DND-41 (cell line): ENCODE data around the gene TRRAP.

ENCODE experiments used
- ATAC-seq: fragments of 200-7000 bp; cut with Tn5 transposase; 3 replicates; pipeline ENCODE4 v1.9.1; 2021; ENCODE audit warnings: low read depth; ENCODE audit not compliant: insufficient read depth
- DNase-seq: peaks from one replicate; pipeline ENCODE4 v3.0.0-alpha.2; 2020
- H2AFZ ChIP-seq: 2 replicates; pipeline ENCODE4 v1.6.0; 2012; ENCODE audit warnings: low read depth, low read length
- H3K27ac ChIP-seq: 2 replicates; pipeline ENCODE4 v1.5.1; 2012; ENCODE audit warnings: low read length, inconsistent platforms
- H3K27me3 ChIP-seq: fragments of 200-600 bp; sonication (generic); 2 replicates; pipeline ENCODE4 v1.6.0; 2012; ENCODE audit warnings: low read length, mild to moderate bottlenecking, inconsistent platforms; ENCODE audit not compliant: insufficient read depth, poor library complexity
- H3K36me3 ChIP-seq: 2 replicates; pipeline ENCODE4 v1.5.1; 2012; ENCODE audit warnings: low read length, inconsistent platforms; ENCODE audit not compliant: insufficient read depth
- H3K4me1 ChIP-seq: 2 replicates; pipeline ENCODE4 v1.5.1; 2012; ENCODE audit warnings: mild to moderate bottlenecking, low read length; ENCODE audit not compliant: insufficient read depth
- H3K4me2 ChIP-seq: 2 replicates; pipeline ENCODE4 v1.6.0; 2012; ENCODE audit warnings: mild to moderate bottlenecking, moderate library complexity, low read length, inconsistent platforms; ENCODE audit not compliant: insufficient read depth
- H3K4me3 ChIP-seq, 2 experiments: fragments of 200-600 bp in 1 of 2; shearing (Covaris generic) in 1 of 2; 2 replicates each; pipeline ENCODE4 v1.5.1; 2012 to 2016; ENCODE audit warnings: inconsistent platforms in 2 of 2, low read length in 2 of 2, mild to moderate bottlenecking in 2 of 2, low read depth in 1 of 2, moderate library complexity in 1 of 2
- H3K79me2 ChIP-seq: 2 replicates; pipeline ENCODE4 v1.6.0; 2012; ENCODE audit warnings: low read length, inconsistent platforms; ENCODE audit not compliant: insufficient read depth
- H3K9ac ChIP-seq: 2 replicates; pipeline ENCODE4 v1.6.0; 2012; ENCODE audit warnings: low read depth, mild to moderate bottlenecking, inconsistent platforms, low read length, moderate library complexity
- H3K9me3 ChIP-seq: 2 replicates; pipeline ENCODE4 v1.5.1; 2012; ENCODE audit warnings: low read length, moderate library complexity, mild to moderate bottlenecking, inconsistent platforms; ENCODE audit not compliant: insufficient read depth, severe bottlenecking
- H4K20me1 ChIP-seq: 2 replicates; pipeline ENCODE4 v1.6.0; 2012; ENCODE audit warnings: low read length; ENCODE audit not compliant: insufficient read depth
- EZH2 ChIP-seq: IDR thresholded peaks from 3 replicates; pipeline ENCODE4 v1.6.1; 2012; ENCODE audit warnings: borderline replicate concordance, low read depth, mild to moderate bottlenecking, moderate library complexity, low read length, inconsistent platforms; ENCODE audit not compliant: severe bottlenecking
- TF ChIP-seq, protein P1 (sequence below): IDR thresholded peaks from 2 replicates; pipeline ENCODE4 v1.5.1; 2012; ENCODE audit warnings: borderline replicate concordance, low read length, moderate library complexity, mild to moderate bottlenecking; ENCODE audit not compliant: poor library complexity, severe bottlenecking; ENCODE audit errors: extremely low read depth

TRRAP gene

GRCh38 chr7:98964596-98964995, 86.3 kb downstream of the TRRAP start:
- Histone ChIP-seq H3K4me1 (no peaks in the 10 kb centered on the region), H3K27ac (no peak overlapping the region), H2AFZ (no peak overlapping the region), H3K4me3 (no peak overlapping the region), H3K4me2 (no peak overlapping the region), H3K27me3 (no peaks in the 10 kb centered on the region), H4K20me1 (peaks cover 7% of the 10 kb centered on the region), H3K36me3 (peaks cover 95% of the 10 kb centered on the region), H3K9ac (no peak overlapping the region), H3K79me2 (no peaks in the 10 kb centered on the region), H3K9me3 (no peaks in the 10 kb centered on the region)
- ATAC-seq, result no peak
- no peak for TF ChIP-seq EZH2
- TF ChIP-seq, protein P1, sequence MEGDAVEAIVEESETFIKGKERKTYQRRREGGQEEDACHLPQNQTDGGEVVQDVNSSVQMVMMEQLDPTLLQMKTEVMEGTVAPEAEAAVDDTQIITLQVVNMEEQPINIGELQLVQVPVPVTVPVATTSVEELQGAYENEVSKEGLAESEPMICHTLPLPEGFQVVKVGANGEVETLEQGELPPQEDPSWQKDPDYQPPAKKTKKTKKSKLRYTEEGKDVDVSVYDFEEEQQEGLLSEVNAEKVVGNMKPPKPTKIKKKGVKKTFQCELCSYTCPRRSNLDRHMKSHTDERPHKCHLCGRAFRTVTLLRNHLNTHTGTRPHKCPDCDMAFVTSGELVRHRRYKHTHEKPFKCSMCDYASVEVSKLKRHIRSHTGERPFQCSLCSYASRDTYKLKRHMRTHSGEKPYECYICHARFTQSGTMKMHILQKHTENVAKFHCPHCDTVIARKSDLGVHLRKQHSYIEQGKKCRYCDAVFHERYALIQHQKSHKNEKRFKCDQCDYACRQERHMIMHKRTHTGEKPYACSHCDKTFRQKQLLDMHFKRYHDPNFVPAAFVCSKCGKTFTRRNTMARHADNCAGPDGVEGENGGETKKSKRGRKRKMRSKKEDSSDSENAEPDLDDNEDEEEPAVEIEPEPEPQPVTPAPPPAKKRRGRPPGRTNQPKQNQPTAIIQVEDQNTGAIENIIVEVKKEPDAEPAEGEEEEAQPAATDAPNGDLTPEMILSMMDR, result no peak
- DNase-seq, result no peak

- TF ChIP-seq, protein P1, result no peak
- TF ChIP-seq EZH2, result no peak
- H3K9me3 ChIP-seq, result no peaks in the 10 kb centered on the region
- H2AFZ ChIP-seq, result no peak overlapping the region
- DNase-seq (no peak), ATAC-seq (no peak)
- H3K4me1 ChIP-seq, result no peaks in the 10 kb centered on the region
- no peak overlapping the region for H3K9ac ChIP-seq
- no peaks in the 10 kb centered on the region for H3K79me2 ChIP-seq
- peaks cover 6% of the 10 kb centered on the region for H4K20me1 ChIP-seq
- no peak overlapping the region for H3K4me2 ChIP-seq
- H3K36me3 ChIP-seq, result peaks cover 97% of the 10 kb centered on the region
- no peak overlapping the region for H3K27ac ChIP-seq
- no peaks in the 10 kb centered on the region for H3K27me3 ChIP-seq
- no peak overlapping the region for H3K4me3 ChIP-seq
Measured at GRCh38 chr7:98968621-98969020, 90.3 kb downstream of the TRRAP start.

DNA sequence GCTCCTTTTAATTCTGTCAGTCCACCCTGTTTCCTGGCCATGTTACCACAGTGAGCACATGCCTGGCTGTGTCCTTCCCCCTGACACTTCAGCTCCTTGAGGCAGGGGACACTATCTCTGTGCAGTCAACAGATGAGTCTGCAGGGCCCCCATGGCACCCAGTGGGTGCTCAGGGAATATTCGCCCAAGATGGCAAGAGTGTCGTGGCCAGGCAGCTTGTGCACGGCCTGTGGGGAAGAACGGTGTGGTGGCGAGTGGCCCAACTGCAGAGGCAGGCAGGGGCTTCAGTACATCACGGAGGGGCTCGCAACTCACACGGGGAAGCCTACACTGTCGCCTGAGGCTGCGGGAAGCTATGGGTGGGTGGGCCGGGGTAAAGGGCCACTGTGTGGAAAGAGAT, 91.1 kb downstream of the TRRAP start:
- DNase-seq (no peak), ATAC-seq (no peak)
- Histone ChIP-seq H3K79me2 (no peaks in the 10 kb centered on the region), H3K9ac (no peak overlapping the region), H3K27ac (no peak overlapping the region), H3K4me3 (no peak overlapping the region), H2AFZ (no peak overlapping the region), H3K27me3 (no peaks in the 10 kb centered on the region), H4K20me1 (peaks cover 6% of the 10 kb centered on the region), H3K36me3 (peaks cover 97% of the 10 kb centered on the region), H3K9me3 (no peaks in the 10 kb centered on the region), H3K4me1 (no peaks in the 10 kb centered on the region), H3K4me2 (no peak overlapping the region)
- TF ChIP-seq, protein P1, result no peak
- TF ChIP-seq EZH2, result no peak

- Histone ChIP-seq H3K27ac (no peak overlapping the region), H3K79me2 (no peaks in the 10 kb centered on the region), H3K9ac (no peak overlapping the region), H3K9me3 (no peaks in the 10 kb centered on the region), H3K27me3 (no peaks in the 10 kb centered on the region), H4K20me1 (peaks cover 9% of the 10 kb centered on the region), H3K4me1 (no peaks in the 10 kb centered on the region), H3K4me2 (no peak overlapping the region), H3K4me3 (no peak overlapping the region), H2AFZ (no peak overlapping the region), H3K36me3 (peaks cover 97% of the 10 kb centered on the region)
- TF ChIP-seq, protein P1, result no peak
- TF ChIP-seq EZH2, result no peak
- DNase-seq (no peak), ATAC-seq (no peak)
Measured at GRCh38 chr7:98970016-98970615, 91.8 kb downstream of the TRRAP start.
